Measurements from ENCODE around the gene FYCO1. TPM values are rescaled to one million over a fixed set of nuclear protein-coding genes. Genes with fewer than 3 reads are reported as not detected.

The FYCO1 gene
- total and polyA plus RNA-seq, 10 of the 15 experiments (the other 5 are each of a cell fraction or from before 2014, with no cell fraction given) = 1.5 to 8.4 (median 6.5) TPM

DNA sequence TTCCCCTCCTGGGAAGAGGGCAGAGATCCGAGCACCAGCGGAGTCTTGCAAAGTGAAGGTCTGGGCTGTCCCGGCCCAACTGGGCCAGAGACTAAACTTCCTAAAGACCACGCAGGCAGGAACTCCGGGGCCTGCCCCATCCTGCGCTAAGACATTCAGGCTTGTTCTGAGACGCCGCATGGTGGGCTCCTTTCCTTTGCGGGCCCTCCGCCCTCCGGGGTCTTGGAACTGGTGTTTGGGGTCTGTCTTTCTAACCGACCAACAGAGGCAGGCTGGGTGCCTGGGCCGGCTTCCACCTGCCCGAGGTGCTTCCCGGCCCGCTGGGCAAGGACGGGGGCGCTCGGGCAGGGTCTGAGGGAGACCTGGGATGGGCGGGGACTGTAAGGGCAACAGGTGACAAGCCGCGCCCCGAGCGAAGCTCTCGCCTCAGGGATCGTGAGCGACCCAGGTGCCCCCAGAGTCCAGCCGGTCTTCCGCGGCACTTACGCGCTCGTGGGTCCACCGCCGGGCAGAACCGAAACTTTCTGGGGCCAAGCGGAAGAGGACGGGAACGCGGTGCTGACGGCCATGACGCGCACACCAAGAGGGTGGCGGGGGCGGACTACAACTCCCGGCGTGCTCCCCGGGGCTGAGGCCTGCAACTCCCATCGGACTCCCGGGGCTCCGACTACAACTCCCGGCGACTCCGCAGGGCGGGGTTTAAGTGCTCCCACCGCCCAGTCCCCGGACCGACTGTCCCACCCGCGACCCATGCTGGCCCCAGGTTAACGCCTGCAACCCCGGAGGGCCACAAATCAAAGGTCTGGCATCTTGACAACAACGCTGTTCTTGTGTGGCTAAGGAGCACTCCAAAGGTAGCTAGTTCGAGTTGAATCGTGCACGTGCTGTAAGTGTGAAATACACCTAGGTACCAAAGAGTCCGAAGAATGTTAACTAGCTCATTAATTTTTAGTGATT, at the start of gene FYCO1 (continued):
- TF ChIP-seq NFYA (IDR thresholded peaks at IDR 0.05; ENCODE audit: borderline replicate concordance, low read depth, low read length) (no peak), TAF1 (IDR thresholded peaks at IDR 0.05; ENCODE audit: borderline replicate concordance, low read depth, low read length) (no peak), IRF4 (IDR thresholded peaks at IDR 0.05; ENCODE audit: low read depth, low read length) (0 out of 2 replicates have a peak, but pooled peaks have one; percentile 38), KLF5 (IDR thresholded peaks at IDR 0.05; ENCODE audit: partially characterized antibody) (no peak), RAD21 (IDR thresholded peaks at IDR 0.05; ENCODE audit: insufficient read depth, low read depth, low read length) (no peak), YY1 (IDR thresholded peaks at IDR 0.05; ENCODE audit: low read depth, low read length) (peak; percentile 98), HCFC1 (IDR thresholded peaks at IDR 0.05; ENCODE audit: low read length) (peak; percentile 96), RELA (IDR thresholded peaks at IDR 0.05; ENCODE audit: borderline replicate concordance, partially characterized antibody) (peak; percentile 56), MYC (IDR thresholded peaks at IDR 0.05; ENCODE audit: insufficient read depth, insufficient read length, insufficient replicate concordance, low read length, severe bottlenecking) (no peak), MAX (IDR thresholded peaks at IDR 0.05; ENCODE audit: low read depth, low read length) (0 out of 2 replicates have a peak, but pooled peaks have one; percentile 9), HDAC2 (IDR thresholded peaks at IDR 0.05) (no peak), REST (IDR thresholded peaks at IDR 0.05; ENCODE audit: low read depth, low read length) (no peak), PAX8 (IDR thresholded peaks at IDR 0.05) (no peak), POLR2AphosphoS2 (IDR thresholded peaks at IDR 0.05; ENCODE audit: low read depth, low read length) (no peak; the same call in 1 of the 2 replicates), EED (IDR thresholded peaks at IDR 0.05; ENCODE audit: low read depth) (no peak), EGR1 (IDR thresholded peaks at IDR 0.05; ENCODE audit: borderline replicate concordance in 1 of 2, low read depth in 2 of 2, low read length in 2 of 2) (peak in 1 of 2 experiments; percentile 84; a peak in 2 of 3 replicates), DPF2 (IDR thresholded peaks at IDR 0.05) (peak; percentile 93), NFXL1 (IDR thresholded peaks at IDR 0.05; ENCODE audit: borderline replicate concordance) (peak; percentile 51; the same call in 1 of the 2 replicates), SREBF1 (IDR thresholded peaks at IDR 0.05; ENCODE audit: low read length) (peak; percentile 54), ZBTB4 (CRISPR knock-in tag; IDR thresholded peaks at IDR 0.05) (no peak), KDM1A (IDR thresholded peaks at IDR 0.05; ENCODE audit: borderline replicate concordance) (no peak)
- TF ChIP-seq, protein P1, sequence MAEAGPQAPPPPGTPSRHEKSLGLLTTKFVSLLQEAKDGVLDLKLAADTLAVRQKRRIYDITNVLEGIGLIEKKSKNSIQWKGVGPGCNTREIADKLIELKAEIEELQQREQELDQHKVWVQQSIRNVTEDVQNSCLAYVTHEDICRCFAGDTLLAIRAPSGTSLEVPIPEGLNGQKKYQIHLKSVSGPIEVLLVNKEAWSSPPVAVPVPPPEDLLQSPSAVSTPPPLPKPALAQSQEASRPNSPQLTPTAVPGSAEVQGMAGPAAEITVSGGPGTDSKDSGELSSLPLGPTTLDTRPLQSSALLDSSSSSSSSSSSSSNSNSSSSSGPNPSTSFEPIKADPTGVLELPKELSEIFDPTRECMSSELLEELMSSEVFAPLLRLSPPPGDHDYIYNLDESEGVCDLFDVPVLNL (IDR thresholded peaks at IDR 0.05; ENCODE audit: low read depth, low read length) = no peak

Data from GM12878 (cell line).